DND-41 (cell line): Measurements from ENCODE around the gene LRP5.
"Not testable (repeated sequence)": the region's sequence is repeated elsewhere in the genome, so short reads cannot be mapped to it uniquely, and the experiment has no call there.

ENCODE experiments used
- ATAC-seq: fragments of 200-7000 bp; cut with Tn5 transposase; 3 replicates; pipeline ENCODE4 v1.9.1; 2021; ENCODE audit warnings: low read depth; ENCODE audit not compliant: insufficient read depth
- DNase-seq: peaks from one replicate; pipeline ENCODE4 v3.0.0-alpha.2; 2020
- H2AFZ ChIP-seq: 2 replicates; pipeline ENCODE4 v1.6.0; 2012; ENCODE audit warnings: low read depth, low read length
- H3K27ac ChIP-seq: 2 replicates; pipeline ENCODE4 v1.5.1; 2012; ENCODE audit warnings: low read length, inconsistent platforms
- H3K27me3 ChIP-seq: fragments of 200-600 bp; sonication (generic); 2 replicates; pipeline ENCODE4 v1.6.0; 2012; ENCODE audit warnings: low read length, mild to moderate bottlenecking, inconsistent platforms; ENCODE audit not compliant: insufficient read depth, poor library complexity
- H3K36me3 ChIP-seq: 2 replicates; pipeline ENCODE4 v1.5.1; 2012; ENCODE audit warnings: low read length, inconsistent platforms; ENCODE audit not compliant: insufficient read depth
- H3K4me1 ChIP-seq: 2 replicates; pipeline ENCODE4 v1.5.1; 2012; ENCODE audit warnings: mild to moderate bottlenecking, low read length; ENCODE audit not compliant: insufficient read depth
- H3K4me2 ChIP-seq: 2 replicates; pipeline ENCODE4 v1.6.0; 2012; ENCODE audit warnings: mild to moderate bottlenecking, moderate library complexity, low read length, inconsistent platforms; ENCODE audit not compliant: insufficient read depth
- H3K4me3 ChIP-seq, 2 experiments: fragments of 200-600 bp in 1 of 2; shearing (Covaris generic) in 1 of 2; 2 replicates each; pipeline ENCODE4 v1.5.1; 2012 to 2016; ENCODE audit warnings: inconsistent platforms in 2 of 2, low read length in 2 of 2, mild to moderate bottlenecking in 2 of 2, low read depth in 1 of 2, moderate library complexity in 1 of 2
- H3K79me2 ChIP-seq: 2 replicates; pipeline ENCODE4 v1.6.0; 2012; ENCODE audit warnings: low read length, inconsistent platforms; ENCODE audit not compliant: insufficient read depth
- H3K9ac ChIP-seq: 2 replicates; pipeline ENCODE4 v1.6.0; 2012; ENCODE audit warnings: low read depth, mild to moderate bottlenecking, inconsistent platforms, low read length, moderate library complexity
- H3K9me3 ChIP-seq: 2 replicates; pipeline ENCODE4 v1.5.1; 2012; ENCODE audit warnings: low read length, moderate library complexity, mild to moderate bottlenecking, inconsistent platforms; ENCODE audit not compliant: insufficient read depth, severe bottlenecking
- H4K20me1 ChIP-seq: 2 replicates; pipeline ENCODE4 v1.6.0; 2012; ENCODE audit warnings: low read length; ENCODE audit not compliant: insufficient read depth
- CTCF ChIP-seq: IDR thresholded peaks from 2 replicates; pipeline ENCODE4 v1.5.1; 2012; ENCODE audit warnings: borderline replicate concordance, low read length, moderate library complexity, mild to moderate bottlenecking; ENCODE audit not compliant: poor library complexity, severe bottlenecking; ENCODE audit errors: extremely low read depth
- EZH2 ChIP-seq: IDR thresholded peaks from 3 replicates; pipeline ENCODE4 v1.6.1; 2012; ENCODE audit warnings: borderline replicate concordance, low read depth, mild to moderate bottlenecking, moderate library complexity, low read length, inconsistent platforms; ENCODE audit not compliant: severe bottlenecking

LRP5 gene

DNA sequence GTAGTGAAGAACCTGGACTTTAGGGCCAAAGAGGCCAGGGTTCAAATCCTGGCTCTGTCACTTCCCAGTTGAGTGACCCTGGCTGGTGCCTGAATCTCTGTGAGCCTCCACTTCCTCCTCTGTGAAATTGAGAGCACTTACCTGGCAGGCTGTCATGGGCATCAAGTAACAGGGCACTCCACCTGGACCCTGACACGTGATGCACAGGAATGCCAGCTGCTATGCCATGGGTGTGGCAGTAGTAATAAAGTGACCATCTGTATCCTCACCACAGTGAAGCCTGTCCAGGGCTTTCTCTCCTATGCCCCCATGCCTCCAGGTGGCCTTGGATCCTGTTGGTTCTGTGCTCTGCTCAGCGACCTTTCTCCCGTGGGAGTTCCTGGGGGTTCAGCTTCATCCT lies 118.4 kb downstream of the LRP5 start:
- H3K27ac ChIP-seq, result no peak overlapping the region
- no peaks in the 10 kb centered on the region for H4K20me1 ChIP-seq
- TF ChIP-seq EZH2 (no peak), CTCF (no peak)
- H3K36me3 ChIP-seq, result peaks cover 76% of the 10 kb centered on the region
- DNase-seq, result no peak
- H3K79me2 ChIP-seq, result no peaks in the 10 kb centered on the region
- no peak overlapping the region for H3K9ac ChIP-seq
- H3K4me2 ChIP-seq, result no peak overlapping the region
- no peaks in the 10 kb centered on the region for H3K4me1 ChIP-seq
- no peak overlapping the region for H3K4me3 ChIP-seq
- no peaks in the 10 kb centered on the region for H3K27me3 ChIP-seq
- no peak overlapping the region for H2AFZ ChIP-seq
- peaks cover 13% of the 10 kb centered on the region for H3K9me3 ChIP-seq
- ATAC-seq, result no peak

DNA sequence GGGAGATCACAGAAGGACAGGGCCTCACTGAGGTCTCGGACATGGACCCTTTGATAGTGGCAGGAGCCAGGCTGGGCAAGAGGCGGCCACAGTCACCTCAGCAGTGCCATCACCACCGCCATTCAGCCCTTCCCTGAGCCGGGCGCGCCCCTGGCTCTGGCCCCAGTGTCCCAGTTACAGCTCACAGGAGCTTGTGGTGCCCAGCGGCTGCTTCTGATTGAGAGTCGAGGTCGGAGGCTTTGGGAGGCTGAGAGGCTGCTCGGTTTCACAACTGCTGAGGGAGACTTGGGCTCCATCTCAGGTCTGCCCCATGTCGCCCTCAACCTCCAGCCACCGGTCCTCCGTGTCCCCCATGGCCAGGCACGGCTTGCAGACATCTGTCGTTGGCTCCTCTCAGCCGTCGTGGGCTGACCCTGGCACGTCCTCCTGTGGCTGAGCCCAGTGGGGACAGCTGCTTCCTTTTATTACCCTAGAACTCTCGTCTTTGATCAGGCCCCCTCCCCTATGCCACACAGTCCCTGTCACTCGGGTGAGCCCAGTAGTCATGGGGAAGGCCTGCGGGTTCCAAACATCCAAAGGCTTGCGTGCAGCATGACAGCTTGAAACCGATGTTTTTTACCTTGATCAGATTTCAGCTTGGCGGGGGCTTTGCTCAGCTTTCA lies 119.7 kb downstream of the LRP5 start:
- H4K20me1 ChIP-seq, result no peaks in the 10 kb centered on the region; the same call in 1 of the 2 replicates

DNA sequence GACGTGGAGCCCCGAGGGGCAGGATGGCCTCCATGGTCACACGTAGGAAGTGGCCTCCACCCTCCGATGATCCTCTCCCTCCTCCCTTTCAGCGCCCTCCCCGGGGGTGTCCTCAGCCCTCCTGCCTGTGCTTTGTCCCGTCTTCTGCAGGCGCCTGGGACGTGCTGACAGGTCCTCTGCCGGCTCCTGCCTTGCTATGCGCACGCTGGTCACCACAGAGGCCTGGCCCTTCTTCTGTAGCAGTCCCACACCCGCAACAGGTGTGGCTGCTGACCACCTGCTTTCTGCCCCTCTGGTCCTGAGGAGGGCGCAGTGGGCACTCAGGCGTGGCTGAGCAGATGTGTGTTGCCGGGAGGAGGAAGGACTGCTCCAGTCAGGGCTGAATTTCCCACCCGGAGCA lies 120.5 kb downstream of the LRP5 start:
- no peak for ATAC-seq
- no peaks in the 10 kb centered on the region for H3K79me2 ChIP-seq
- H3K27ac ChIP-seq, result no peak overlapping the region
- no peak overlapping the region for H3K4me3 ChIP-seq
- H3K4me1 ChIP-seq, result no peaks in the 10 kb centered on the region
- H4K20me1 ChIP-seq, result no peaks in the 10 kb centered on the region; the same call in 1 of the 2 replicates
- H3K4me2 ChIP-seq, result no peak overlapping the region
- TF ChIP-seq EZH2 (no peak), CTCF (no peak)
- DNase-seq, result no peak
- no peaks in the 10 kb centered on the region for H3K27me3 ChIP-seq
- H3K9me3 ChIP-seq, result peaks cover 13% of the 10 kb centered on the region
- H2AFZ ChIP-seq, result no peak overlapping the region
- H3K9ac ChIP-seq, result no peak overlapping the region
- peaks cover 72% of the 10 kb centered on the region for H3K36me3 ChIP-seq

More for the DNA sequence above, 119.7 kb downstream of the LRP5 start:
- H3K79me2 ChIP-seq, result no peaks in the 10 kb centered on the region
- ATAC-seq, result no peak
- H3K4me1 ChIP-seq, result no peaks in the 10 kb centered on the region
- no peak overlapping the region for H2AFZ ChIP-seq
- H3K27ac ChIP-seq, result no peak overlapping the region
- H3K27me3 ChIP-seq, result no peaks in the 10 kb centered on the region
- no peak overlapping the region for H3K9ac ChIP-seq
- TF ChIP-seq EZH2 (no peak), CTCF (no peak)
- H3K4me2 ChIP-seq, result no peak overlapping the region
- DNase-seq, result no peak
- peaks cover 13% of the 10 kb centered on the region for H3K9me3 ChIP-seq
- peaks cover 70% of the 10 kb centered on the region for H3K36me3 ChIP-seq
- H3K4me3 ChIP-seq, result no peak overlapping the region

DNA sequence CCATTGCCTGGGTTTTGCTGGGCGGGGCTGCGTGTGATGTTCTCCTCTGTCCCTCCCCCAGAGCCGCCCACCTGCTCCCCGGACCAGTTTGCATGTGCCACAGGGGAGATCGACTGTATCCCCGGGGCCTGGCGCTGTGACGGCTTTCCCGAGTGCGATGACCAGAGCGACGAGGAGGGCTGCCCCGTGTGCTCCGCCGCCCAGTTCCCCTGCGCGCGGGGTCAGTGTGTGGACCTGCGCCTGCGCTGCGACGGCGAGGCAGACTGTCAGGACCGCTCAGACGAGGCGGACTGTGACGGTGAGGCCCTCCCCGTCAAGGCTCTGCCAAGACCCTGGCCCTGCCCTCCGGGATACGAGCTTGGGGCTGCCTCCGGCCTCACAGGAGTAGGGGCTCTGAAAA lies 121.2 kb downstream of the LRP5 start:
- Histone ChIP-seq H3K4me2 (no peak overlapping the region), H2AFZ (no peak overlapping the region), H3K27me3 (no peaks in the 10 kb centered on the region), H3K9ac (no peak overlapping the region), H3K4me3 (no peak overlapping the region), H3K9me3 (peaks cover 8% of the 10 kb centered on the region), H3K4me1 (no peaks in the 10 kb centered on the region), H4K20me1 (no peaks in the 10 kb centered on the region; the same call in 1 of the 2 replicates), H3K79me2 (no peaks in the 10 kb centered on the region), H3K36me3 (peaks cover 69% of the 10 kb centered on the region), H3K27ac (no peak overlapping the region)
- no peak for ATAC-seq
- no peak for TF ChIP-seq CTCF
- TF ChIP-seq EZH2, result no peak
- DNase-seq, result no peak

GRCh38 chr11:68434159-68434558 lies 121.8 kb downstream of the LRP5 start:
- peaks cover 71% of the 10 kb centered on the region for H3K36me3 ChIP-seq

More at GRCh38 chr11:68434159-68434558, 121.8 kb downstream of the LRP5 start:
- not testable (repeated sequence) for H3K27me3 ChIP-seq, DNase-seq, H3K4me3 ChIP-seq, H3K4me2 ChIP-seq, H3K4me1 ChIP-seq, H3K79me2 ChIP-seq, H3K9ac ChIP-seq, H4K20me1 ChIP-seq, H3K9me3 ChIP-seq, ATAC-seq, H2AFZ ChIP-seq, H3K27ac ChIP-seq
